Effector CD4-positive, alpha-beta T cell (primary cell): ENCODE data around the gene EBLN2.
"Not testable (repeated sequence)": the region's sequence is repeated elsewhere in the genome, so short reads cannot be mapped to it uniquely, and the experiment has no call there.

ENCODE experiments used
- DNase-seq: peaks from one replicate; pipeline ENCODE4 v3.0.0-alpha.2; 2020

Gene EBLN2

GRCh38 chr3:73066243-73066642, 4.8 kb downstream of the EBLN2 start:
- not testable (repeated sequence) for DNase-seq

- no peak for DNase-seq
Measured at GRCh38 chr3:73068419-73068818, 7.0 kb downstream of the EBLN2 start.

GRCh38 chr3:73069187-73069586, 7.7 kb downstream of the EBLN2 start:
- DNase-seq, result no peak

GRCh38 chr3:73069775-73070444, 8.5 kb downstream of the EBLN2 start:
- DNase-seq, result no peak

- no peak for DNase-seq
Measured at GRCh38 chr3:73070675-73071575, 9.5 kb downstream of the EBLN2 start.

GRCh38 chr3:73071952-73072351, 10.5 kb downstream of the EBLN2 start:
- no peak for DNase-seq

- DNase-seq, result no peak
Measured at GRCh38 chr3:73072634-73073033, 11.2 kb downstream of the EBLN2 start.

GRCh38 chr3:73073091-73073707, 11.7 kb downstream of the EBLN2 start:
- DNase-seq, result no peak

- DNase-seq, result no peak
Measured at GRCh38 chr3:73074781-73075180, 13.3 kb downstream of the EBLN2 start.

- no peak for DNase-seq
Measured at GRCh38 chr3:73080216-73080966, 18.9 kb downstream of the EBLN2 start.

GRCh38 chr3:73081140-73081539, 19.7 kb downstream of the EBLN2 start:
- no peak for DNase-seq

- no peak for DNase-seq
Measured at GRCh38 chr3:73084170-73084569, 22.7 kb downstream of the EBLN2 start.

GRCh38 chr3:73086071-73086494, 24.6 kb downstream of the EBLN2 start:
- peak; percentile 38 for DNase-seq

GRCh38 chr3:73094129-73094528, 32.7 kb downstream of the EBLN2 start:
- no peak for DNase-seq

- DNase-seq, result no peak
Measured at GRCh38 chr3:73094951-73095350, 33.5 kb downstream of the EBLN2 start.

- no peak for DNase-seq
Measured at GRCh38 chr3:73096169-73096568, 34.7 kb downstream of the EBLN2 start.

- DNase-seq, result no peak
Measured at GRCh38 chr3:73098026-73098425, 36.6 kb downstream of the EBLN2 start.

GRCh38 chr3:73098873-73099272, 37.4 kb downstream of the EBLN2 start:
- no peak for DNase-seq

GRCh38 chr3:73100741-73101559, 39.5 kb downstream of the EBLN2 start:
- peak; percentile 66 for DNase-seq

GRCh38 chr3:73101881-73102280, 40.4 kb downstream of the EBLN2 start:
- no peak for DNase-seq

- no peak for DNase-seq
Measured at GRCh38 chr3:73107215-73107614, 45.8 kb downstream of the EBLN2 start.

- DNase-seq, result no peak
Measured at GRCh38 chr3:73107676-73108187, 46.3 kb downstream of the EBLN2 start.
